ENCODE results near the gene WDR53. TPM values are rescaled to one million over a fixed set of nuclear protein-coding genes. Genes with fewer than 3 reads are reported as not detected.
"Not testable (repeated sequence)": the region's sequence is repeated elsewhere in the genome, so short reads cannot be mapped to it uniquely, and the experiment has no call there.

Gene WDR53
- total RNA-seq, 2 experiments from 2014 or later: 18.4 to 20.9 TPM

DNA sequence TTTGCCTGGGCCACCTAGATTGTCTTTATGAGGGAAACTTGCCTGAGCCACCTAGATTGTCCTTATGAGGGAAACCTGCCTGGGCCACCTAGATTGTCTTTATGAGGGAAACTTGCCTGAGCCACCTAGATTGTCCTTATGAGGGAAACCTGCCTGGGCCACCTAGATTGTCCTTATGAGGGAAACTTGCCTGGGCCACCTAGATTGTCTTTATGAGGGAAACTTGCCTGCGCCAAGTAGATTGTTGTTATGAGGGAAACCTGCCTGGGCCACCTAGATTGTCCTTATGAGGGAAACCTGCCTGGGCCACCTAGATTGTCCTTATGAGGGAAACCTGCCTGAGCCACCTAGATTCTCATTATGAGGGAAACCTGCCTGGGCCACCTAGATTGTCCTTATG lies 57.2 kb downstream of the WDR53 start:
- intact Hi-C loops (cut with DNase I, micrococcal nuclease); H3K27me3 ChIP-seq (ENCODE audit: control insufficient read depth in 1 of 2, insufficient read depth in 2 of 2, low read length in 2 of 2); H3K9me3 Mint-ChIP-seq; H3K27ac Mint-ChIP-seq; ATAC-seq (ENCODE audit: poor library complexity); H3K36me3 Mint-ChIP-seq (ENCODE audit: low read depth); H3K4me1 Mint-ChIP-seq (ENCODE audit: low read depth); H3K36me3 ChIP-seq (ENCODE audit: insufficient read depth, low read length); H3K4me3 ChIP-seq (ENCODE audit: low read length); H3K9me3 ChIP-seq (ENCODE audit: control insufficient read depth in 1 of 2, insufficient read depth in 1 of 2, low read length in 2 of 2); H3K4me3 Mint-ChIP-seq; H3K27ac ChIP-seq (ENCODE audit: low read depth in 1 of 2, low read length in 2 of 2); H3K4me1 ChIP-seq (ENCODE audit: insufficient read depth, low read length); POLR2A ChIA-PET; DNase-seq; H3K27me3 Mint-ChIP-seq; CTCF ChIA-PET: not testable (repeated sequence)

DNA sequence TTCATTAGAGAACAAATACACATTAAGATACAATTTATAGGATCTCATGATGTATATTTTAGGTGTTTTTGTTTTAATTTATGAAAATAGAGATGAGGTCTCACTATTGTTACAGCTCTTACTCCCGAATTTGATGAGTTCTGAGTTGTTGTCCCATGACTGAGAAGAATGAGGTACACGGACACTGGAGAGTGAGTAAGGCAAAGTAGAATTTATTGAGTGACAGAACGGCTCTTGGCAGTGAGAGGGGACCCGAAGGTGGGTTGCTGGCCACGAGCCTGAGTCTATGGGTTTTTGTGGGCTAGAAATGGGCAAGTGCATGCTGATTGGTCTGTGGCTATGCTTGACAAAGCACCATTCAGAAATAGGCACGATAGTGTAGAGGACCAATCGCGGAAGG lies 61.7 kb downstream of the WDR53 start:
- DNase-seq (no peak), ATAC-seq (ENCODE audit: poor library complexity) (no peak)
- H3K4me1 ChIP-seq (ENCODE audit: insufficient read depth, low read length): peaks cover 7% of the 10 kb centered on the region
- CTCF ChIA-PET: interaction anchor here (1.2 kb wide), 1 partner anchor 22 kb away, joined by 4 read pairs; no protein-coding TSS in a partner anchor
- H3K4me3 Mint-ChIP-seq: no peak overlapping the region
- no peaks in the 10 kb centered on the region for H3K27me3 Mint-ChIP-seq
- peaks cover 11% of the 10 kb centered on the region for H3K4me1 Mint-ChIP-seq (ENCODE audit: low read depth)
- H3K27me3 ChIP-seq (ENCODE audit: control insufficient read depth in 1 of 2, insufficient read depth in 2 of 2, low read length in 2 of 2): no peaks in the 10 kb centered on the region
- H3K4me3 ChIP-seq (ENCODE audit: low read length): no peak overlapping the region
- H3K27ac Mint-ChIP-seq: no peak overlapping the region
- H3K9me3 ChIP-seq (ENCODE audit: control insufficient read depth in 1 of 2, insufficient read depth in 1 of 2, low read length in 2 of 2): peaks cover 0 to 4% of the 10 kb centered on the region in 2 experiments
- POLR2A ChIA-PET: no interaction called here
- H3K36me3 ChIP-seq (ENCODE audit: insufficient read depth, low read length): no peaks in the 10 kb centered on the region
- H3K9me3 Mint-ChIP-seq: peaks cover 6% of the 10 kb centered on the region
- intact Hi-C loops (cut with DNase I, micrococcal nuclease): loop anchor here in 1 of 2 experiments (10.0 kb wide), 1 partner anchor 432 kb away; no protein-coding TSS in a partner anchor
- H3K27ac ChIP-seq (ENCODE audit: low read depth in 1 of 2, low read length in 2 of 2): no peak overlapping the region
- TF ChIP-seq, protein P1, sequence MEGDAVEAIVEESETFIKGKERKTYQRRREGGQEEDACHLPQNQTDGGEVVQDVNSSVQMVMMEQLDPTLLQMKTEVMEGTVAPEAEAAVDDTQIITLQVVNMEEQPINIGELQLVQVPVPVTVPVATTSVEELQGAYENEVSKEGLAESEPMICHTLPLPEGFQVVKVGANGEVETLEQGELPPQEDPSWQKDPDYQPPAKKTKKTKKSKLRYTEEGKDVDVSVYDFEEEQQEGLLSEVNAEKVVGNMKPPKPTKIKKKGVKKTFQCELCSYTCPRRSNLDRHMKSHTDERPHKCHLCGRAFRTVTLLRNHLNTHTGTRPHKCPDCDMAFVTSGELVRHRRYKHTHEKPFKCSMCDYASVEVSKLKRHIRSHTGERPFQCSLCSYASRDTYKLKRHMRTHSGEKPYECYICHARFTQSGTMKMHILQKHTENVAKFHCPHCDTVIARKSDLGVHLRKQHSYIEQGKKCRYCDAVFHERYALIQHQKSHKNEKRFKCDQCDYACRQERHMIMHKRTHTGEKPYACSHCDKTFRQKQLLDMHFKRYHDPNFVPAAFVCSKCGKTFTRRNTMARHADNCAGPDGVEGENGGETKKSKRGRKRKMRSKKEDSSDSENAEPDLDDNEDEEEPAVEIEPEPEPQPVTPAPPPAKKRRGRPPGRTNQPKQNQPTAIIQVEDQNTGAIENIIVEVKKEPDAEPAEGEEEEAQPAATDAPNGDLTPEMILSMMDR (IDR thresholded peaks at IDR 0.05): no peak
- peaks cover 19% of the 10 kb centered on the region for H3K36me3 Mint-ChIP-seq (ENCODE audit: low read depth)

GRCh38 chr3:196504556-196504955 lies 63.8 kb downstream of the WDR53 start:
- Mint-ChIP-seq H3K36me3 (ENCODE audit: low read depth) (peaks cover 34% of the 10 kb centered on the region), H3K9me3 (peaks cover 6% of the 10 kb centered on the region), H3K4me3 (peak overlapping the region; percentile 99), H3K4me1 (ENCODE audit: low read depth) (peaks cover 30% of the 10 kb centered on the region), H3K27me3 (no peaks in the 10 kb centered on the region), H3K27ac (peak overlapping the region; percentile 96)
- CTCF ChIA-PET: interaction anchor here (1.6 to 2.0 kb wide), 2 partner anchors 18 to 24 kb away, joined by 4 read pairs; no protein-coding TSS in a partner anchor
- DNase-seq: peak in 1 of 14 experiments; percentile 22
- ATAC-seq (ENCODE audit: poor library complexity): no peak
- H3K36me3 ChIP-seq (ENCODE audit: insufficient read depth, low read length): no peaks in the 10 kb centered on the region
- peaks cover 0 to 4% of the 10 kb centered on the region in 2 experiments for H3K9me3 ChIP-seq (ENCODE audit: control insufficient read depth in 1 of 2, insufficient read depth in 1 of 2, low read length in 2 of 2)
- no peak overlapping the region for H3K4me3 ChIP-seq (ENCODE audit: low read length)
- H3K27me3 ChIP-seq (ENCODE audit: control insufficient read depth in 1 of 2, insufficient read depth in 2 of 2, low read length in 2 of 2): no peaks in the 10 kb centered on the region
- POLR2A ChIA-PET: interaction anchor here (1.6 to 4.0 kb wide), 3 partner anchors 72 to 438 kb away, joined by 4 to 29 read pairs (median 5); partner anchors contain the start of genes DYNLT2B, NCBP2 and UBXN7
- peak overlapping the region; percentile 85 to 86 for H3K27ac ChIP-seq (ENCODE audit: low read depth in 1 of 2, low read length in 2 of 2)
- intact Hi-C loops (cut with DNase I, micrococcal nuclease): loop anchor here in 1 of 2 experiments (10.0 kb wide), 1 partner anchor 430 kb away; no protein-coding TSS in a partner anchor
- TF ChIP-seq, protein P1 (IDR thresholded peaks at IDR 0.05): no peak
- peaks cover 17% of the 10 kb centered on the region for H3K4me1 ChIP-seq (ENCODE audit: insufficient read depth, low read length)

Other genes with a start within 250 kb of the WDR53 start
- gene TM4SF19, start 230.2 kb downstream of the WDR53 start, total RNA-seq: not detected
- 10 to 100 TPM; 75.3 to 83.6 TPM for gene UBXN7, start 136.1 kb downstream of the WDR53 start, total RNA-seq
- gene RNF168, start 64.8 kb downstream of the WDR53 start, total RNA-seq: 10 to 100 TPM; 26.1 to 27.4 TPM
- gene SMCO1, start 53.2 kb downstream of the WDR53 start, total RNA-seq: not detected
- 1 to 10 TPM; 5.4 to 6.0 TPM for gene FBXO45, start 106 bp upstream of the WDR53 start, total RNA-seq
- gene NRROS, start 71.1 kb upstream of the WDR53 start, total RNA-seq: 1 to 10 TPM; 7.4 to 8.4 TPM
- under 1 TPM; 0.36 to 0.64 TPM for gene CEP19, start 143.7 kb upstream of the WDR53 start, total RNA-seq
- 10 to 100 TPM; 13.3 to 13.9 TPM for gene PIGX, start 143.8 kb upstream of the WDR53 start, total RNA-seq
- gene PAK2, start 171.3 kb upstream of the WDR53 start, total RNA-seq: 10 to 100 TPM; 36.2 to 41.7 TPM

Data from CD4-positive, alpha-beta T cell (primary cell).